Neural cell (in vitro differentiated cells): ENCODE data around the gene BCL2L11. TPM values are rescaled to one million over a fixed set of nuclear protein-coding genes. Genes with fewer than 3 reads are reported as not detected.

Experiments
- H2AFZ ChIP-seq: fragments of 200-600, 300-800 bp; sonication (generic), shearing (Covaris generic); 2 replicates; pipeline ENCODE4 v1.6.0; 2014; ENCODE audit warnings: low read depth, mild to moderate bottlenecking, antibody characterized with exemption, low read length, moderate library complexity
- H3F3A ChIP-seq: fragments of 200-600 bp; shearing (Covaris generic); 2 replicates; pipeline ENCODE4 v1.6.1; 2016; ENCODE audit warnings: mild to moderate bottlenecking, moderate library complexity, mixed read lengths, antibody characterized with exemption, low read length; ENCODE audit not compliant: insufficient read depth, poor library complexity, severe bottlenecking
- H3K27ac ChIP-seq: fragments of 200-600, 300-800 bp; sonication (generic), shearing (Covaris generic); 2 replicates; pipeline ENCODE4 v1.5.1; 2014; ENCODE audit warnings: mild to moderate bottlenecking, low read length, moderate library complexity
- H3K27me3 ChIP-seq: fragments of 300-800, 200-600 bp; sonication (generic), shearing (Covaris generic); 2 replicates; pipeline ENCODE4 v1.6.0; 2014; ENCODE audit warnings: mild to moderate bottlenecking, low read depth, low read length, moderate library complexity; ENCODE audit not compliant: insufficient read depth
- H3K36me3 ChIP-seq: fragments of 300-800, 200-600 bp; sonication (generic), shearing (Covaris generic); 2 replicates; pipeline ENCODE4 v1.5.1; 2014; ENCODE audit warnings: mild to moderate bottlenecking, antibody characterized with exemption, low read length, moderate library complexity; ENCODE audit not compliant: insufficient read depth
- H3K4me2 ChIP-seq: fragments of 300-800, 200-600 bp; sonication (generic), shearing (Covaris generic); 2 replicates; pipeline ENCODE4 v1.6.0; 2014; ENCODE audit warnings: mild to moderate bottlenecking, low read length
- H3K4me3 ChIP-seq: fragments of 300-800, 200-600 bp; sonication (generic), shearing (Covaris generic); 2 replicates; pipeline ENCODE4 v1.5.1; 2014; ENCODE audit warnings: mild to moderate bottlenecking, low read length, moderate library complexity
- H3K79me2 ChIP-seq: fragments of 200-600 bp; shearing (Covaris generic); replicated peaks from 2 replicates; pipeline ENCODE4 v1.6.0; 2014; ENCODE audit warnings: mild to moderate bottlenecking, low read length, moderate library complexity; ENCODE audit not compliant: insufficient read depth
- H3K9ac ChIP-seq: fragments of 300-800, 200-600 bp; sonication (generic), shearing (Covaris generic); 2 replicates; pipeline ENCODE4 v1.6.1; 2016; ENCODE audit warnings: mild to moderate bottlenecking, low read length, mixed read lengths
- H3K9me2 ChIP-seq: fragments of 200-600 bp; shearing (Covaris generic); 2 replicates; pipeline ENCODE4 v1.6.1; 2016; ENCODE audit warnings: mild to moderate bottlenecking, low read length, mixed read lengths; ENCODE audit not compliant: insufficient read depth
- H3K9me3 ChIP-seq: fragments of 200-600, 300-800 bp; sonication (generic), shearing (Covaris generic); 2 replicates; pipeline ENCODE4 v1.6.1; 2016; ENCODE audit warnings: mild to moderate bottlenecking, mixed run types, low read length, moderate library complexity, mixed read lengths
- H4K20me1 ChIP-seq: fragments of 200-600 bp; shearing (Covaris generic); 2 replicates; pipeline ENCODE4 v1.6.1; 2016; ENCODE audit warnings: mild to moderate bottlenecking, mixed run types; ENCODE audit not compliant: insufficient read depth
- EP300 ChIP-seq: fragments of 450-650 bp; conservative IDR thresholded peaks from 2 replicates; pipeline ENCODE4 v1.6.1; 2014; ENCODE audit warnings: antibody characterized with exemption, mild to moderate bottlenecking, moderate library complexity; ENCODE audit not compliant: poor library complexity, severe bottlenecking
- MXI1 ChIP-seq: fragments of 450-650 bp; conservative IDR thresholded peaks from 2 replicates; pipeline ENCODE4 v1.6.1; 2014; ENCODE audit warnings: antibody characterized with exemption, mild to moderate bottlenecking; ENCODE audit not compliant: poor library complexity, severe bottlenecking
- POLR2AphosphoS5 ChIP-seq: IDR thresholded peaks from 2 replicates; pipeline ENCODE4 v1.6.1; 2012
- SMC3 ChIP-seq: fragments of 450-650 bp; conservative IDR thresholded peaks from 2 replicates; pipeline ENCODE4 v1.6.1; 2014; ENCODE audit warnings: antibody characterized with exemption, mild to moderate bottlenecking, moderate library complexity; ENCODE audit not compliant: poor library complexity
- TAF1 ChIP-seq: IDR thresholded peaks from 2 replicates; pipeline ENCODE4 v1.6.1; 2012; ENCODE audit warnings: low read depth
- polyA plus RNA-seq: library from polyadenylated mRNA; depleted of rRNA; stranded (reverse); fragments of >200 nt; gene quantifications from 2 replicates; pipeline ENCODE4 v1.2.3, GENCODE V29; 2014
- TF ChIP-seq, protein P1 (sequence below): fragments of 450-650 bp; IDR thresholded peaks from 2 replicates; pipeline ENCODE4 v1.5.1; 2014; ENCODE audit warnings: antibody characterized with exemption, mild to moderate bottlenecking, moderate library complexity; ENCODE audit not compliant: poor library complexity, severe bottlenecking
- TF ChIP-seq, protein P2 (sequence below): IDR thresholded peaks from 2 replicates; pipeline ENCODE4 v1.6.1; 2012; ENCODE audit warnings: borderline replicate concordance

The BCL2L11 gene
- polyA plus RNA-seq, 1 donor from 2014 or later: 2.6 TPM

DNA sequence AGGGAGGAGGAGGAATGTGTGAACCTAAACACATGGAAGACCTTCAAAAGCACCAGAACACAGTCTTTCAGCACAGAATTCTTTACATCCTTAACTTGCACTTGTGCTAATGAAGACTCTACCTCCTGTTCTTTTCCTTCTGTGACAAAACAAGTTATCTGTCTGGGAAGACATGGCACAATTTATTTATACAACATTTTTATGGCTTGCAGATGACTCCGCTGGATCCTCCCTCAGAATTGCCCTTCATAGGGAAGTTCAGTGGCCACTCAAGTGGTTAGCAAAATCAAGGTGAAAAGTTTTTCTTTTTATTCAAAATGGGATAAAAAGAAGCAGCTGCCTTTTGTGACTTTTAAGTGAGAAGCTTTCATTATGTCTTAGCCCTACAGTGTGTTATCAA is 21.4 kb downstream of the BCL2L11 start:
- no peak overlapping the region for H3K27ac ChIP-seq
- H4K20me1 ChIP-seq: no peaks in the 10 kb centered on the region
- no peaks in the 10 kb centered on the region for H3K9me2 ChIP-seq
- H3K9ac ChIP-seq: no peak overlapping the region
- peaks cover 18% of the 10 kb centered on the region for H3K27me3 ChIP-seq
- H3K36me3 ChIP-seq: no peaks in the 10 kb centered on the region
- no peaks in the 10 kb centered on the region for H3K9me3 ChIP-seq
- TF ChIP-seq EP300: no peak
- TF ChIP-seq, protein P1, sequence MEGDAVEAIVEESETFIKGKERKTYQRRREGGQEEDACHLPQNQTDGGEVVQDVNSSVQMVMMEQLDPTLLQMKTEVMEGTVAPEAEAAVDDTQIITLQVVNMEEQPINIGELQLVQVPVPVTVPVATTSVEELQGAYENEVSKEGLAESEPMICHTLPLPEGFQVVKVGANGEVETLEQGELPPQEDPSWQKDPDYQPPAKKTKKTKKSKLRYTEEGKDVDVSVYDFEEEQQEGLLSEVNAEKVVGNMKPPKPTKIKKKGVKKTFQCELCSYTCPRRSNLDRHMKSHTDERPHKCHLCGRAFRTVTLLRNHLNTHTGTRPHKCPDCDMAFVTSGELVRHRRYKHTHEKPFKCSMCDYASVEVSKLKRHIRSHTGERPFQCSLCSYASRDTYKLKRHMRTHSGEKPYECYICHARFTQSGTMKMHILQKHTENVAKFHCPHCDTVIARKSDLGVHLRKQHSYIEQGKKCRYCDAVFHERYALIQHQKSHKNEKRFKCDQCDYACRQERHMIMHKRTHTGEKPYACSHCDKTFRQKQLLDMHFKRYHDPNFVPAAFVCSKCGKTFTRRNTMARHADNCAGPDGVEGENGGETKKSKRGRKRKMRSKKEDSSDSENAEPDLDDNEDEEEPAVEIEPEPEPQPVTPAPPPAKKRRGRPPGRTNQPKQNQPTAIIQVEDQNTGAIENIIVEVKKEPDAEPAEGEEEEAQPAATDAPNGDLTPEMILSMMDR: no peak
- H3K79me2 ChIP-seq: peaks cover 3% of the 10 kb centered on the region
- no peak overlapping the region for H3K4me2 ChIP-seq
- no peak overlapping the region for H3K4me3 ChIP-seq
- H3F3A ChIP-seq: no peaks in the 10 kb centered on the region
- H2AFZ ChIP-seq: no peak overlapping the region

DNA sequence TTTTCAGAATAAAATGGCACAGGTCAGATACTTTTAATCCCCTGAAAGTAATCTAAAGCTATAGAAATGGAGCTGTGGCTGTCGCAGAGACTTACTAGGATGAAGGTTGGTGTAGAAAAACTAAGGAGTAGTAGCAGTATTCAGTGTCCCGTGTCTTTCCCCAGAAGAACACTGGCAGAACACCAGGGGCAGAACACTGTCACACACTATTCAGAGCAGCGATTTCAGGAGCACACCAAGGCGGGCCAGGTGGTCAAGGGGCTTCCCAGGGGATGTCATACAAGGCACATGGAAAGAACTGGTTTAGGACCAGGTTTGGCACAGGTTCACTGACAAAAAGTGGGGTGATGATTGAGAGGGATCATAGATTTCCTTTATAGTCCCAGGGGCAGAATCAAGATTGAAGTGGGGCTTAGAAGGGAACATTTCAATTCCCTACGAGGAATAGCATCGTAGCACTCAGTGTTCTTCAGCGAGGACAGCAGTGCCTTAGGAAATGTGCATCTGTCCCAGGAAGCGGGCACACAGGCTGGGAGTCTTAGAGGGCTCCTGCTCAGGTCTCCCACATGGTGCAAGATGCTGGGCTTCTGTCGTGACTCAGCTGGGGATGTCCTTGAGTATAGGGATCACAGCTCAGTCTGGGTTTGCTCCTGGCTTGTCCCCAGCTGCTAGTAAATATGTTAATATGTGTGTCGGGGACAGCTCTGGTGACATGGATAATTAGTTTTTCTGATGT is 22.6 kb downstream of the BCL2L11 start:
- TF ChIP-seq EP300 (no peak), POLR2AphosphoS5 (no peak), TAF1 (no peak)
- TF ChIP-seq, protein P1: no peak
- TF ChIP-seq, protein P2, sequence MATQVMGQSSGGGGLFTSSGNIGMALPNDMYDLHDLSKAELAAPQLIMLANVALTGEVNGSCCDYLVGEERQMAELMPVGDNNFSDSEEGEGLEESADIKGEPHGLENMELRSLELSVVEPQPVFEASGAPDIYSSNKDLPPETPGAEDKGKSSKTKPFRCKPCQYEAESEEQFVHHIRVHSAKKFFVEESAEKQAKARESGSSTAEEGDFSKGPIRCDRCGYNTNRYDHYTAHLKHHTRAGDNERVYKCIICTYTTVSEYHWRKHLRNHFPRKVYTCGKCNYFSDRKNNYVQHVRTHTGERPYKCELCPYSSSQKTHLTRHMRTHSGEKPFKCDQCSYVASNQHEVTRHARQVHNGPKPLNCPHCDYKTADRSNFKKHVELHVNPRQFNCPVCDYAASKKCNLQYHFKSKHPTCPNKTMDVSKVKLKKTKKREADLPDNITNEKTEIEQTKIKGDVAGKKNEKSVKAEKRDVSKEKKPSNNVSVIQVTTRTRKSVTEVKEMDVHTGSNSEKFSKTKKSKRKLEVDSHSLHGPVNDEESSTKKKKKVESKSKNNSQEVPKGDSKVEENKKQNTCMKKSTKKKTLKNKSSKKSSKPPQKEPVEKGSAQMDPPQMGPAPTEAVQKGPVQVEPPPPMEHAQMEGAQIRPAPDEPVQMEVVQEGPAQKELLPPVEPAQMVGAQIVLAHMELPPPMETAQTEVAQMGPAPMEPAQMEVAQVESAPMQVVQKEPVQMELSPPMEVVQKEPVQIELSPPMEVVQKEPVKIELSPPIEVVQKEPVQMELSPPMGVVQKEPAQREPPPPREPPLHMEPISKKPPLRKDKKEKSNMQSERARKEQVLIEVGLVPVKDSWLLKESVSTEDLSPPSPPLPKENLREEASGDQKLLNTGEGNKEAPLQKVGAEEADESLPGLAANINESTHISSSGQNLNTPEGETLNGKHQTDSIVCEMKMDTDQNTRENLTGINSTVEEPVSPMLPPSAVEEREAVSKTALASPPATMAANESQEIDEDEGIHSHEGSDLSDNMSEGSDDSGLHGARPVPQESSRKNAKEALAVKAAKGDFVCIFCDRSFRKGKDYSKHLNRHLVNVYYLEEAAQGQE: no peak

DNA sequence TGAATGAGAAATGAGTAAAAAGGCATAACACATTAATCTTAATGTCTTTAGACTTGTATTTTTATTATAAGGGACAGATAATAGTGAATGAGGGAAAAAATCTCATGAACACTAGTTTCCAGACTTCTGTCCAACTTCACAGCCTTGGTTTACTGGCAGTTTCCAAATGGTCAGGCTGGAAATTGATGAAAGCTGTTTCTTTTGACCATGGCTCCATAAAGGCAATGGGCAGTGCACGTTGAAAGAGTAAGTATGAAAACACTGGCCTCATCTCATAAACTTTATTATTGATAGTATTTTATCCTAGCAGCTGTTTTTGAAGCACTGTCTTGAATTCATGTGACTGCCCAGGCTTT is 23.1 kb downstream of the BCL2L11 start:
- H3K4me3 ChIP-seq: no peak overlapping the region
- no peak overlapping the region for H3K4me2 ChIP-seq
- H4K20me1 ChIP-seq: no peaks in the 10 kb centered on the region
- H3K27me3 ChIP-seq: peaks cover 30% of the 10 kb centered on the region
- H3K9me3 ChIP-seq: no peaks in the 10 kb centered on the region
- no peak overlapping the region for H3K9ac ChIP-seq
- H2AFZ ChIP-seq: no peak overlapping the region
- H3K36me3 ChIP-seq: no peaks in the 10 kb centered on the region
- H3K27ac ChIP-seq: no peak overlapping the region
- H3K79me2 ChIP-seq: no peaks in the 10 kb centered on the region
- H3K9me2 ChIP-seq: no peaks in the 10 kb centered on the region
- no peaks in the 10 kb centered on the region for H3F3A ChIP-seq
- TF ChIP-seq EP300: no peak
- no peak for TF ChIP-seq TAF1
- no peak for TF ChIP-seq POLR2AphosphoS5
- TF ChIP-seq, protein P1: no peak
- no peak for TF ChIP-seq MXI1
- TF ChIP-seq, protein P2: no peak
- no peak for TF ChIP-seq SMC3

More for the DNA sequence above, 22.6 kb downstream of the BCL2L11 start:
- H3K79me2 ChIP-seq: peaks cover 2% of the 10 kb centered on the region
- no peak overlapping the region for H3K4me2 ChIP-seq
- no peaks in the 10 kb centered on the region for H3F3A ChIP-seq
- peaks cover 26% of the 10 kb centered on the region for H3K27me3 ChIP-seq
- H3K9me2 ChIP-seq: no peaks in the 10 kb centered on the region
- H3K36me3 ChIP-seq: no peaks in the 10 kb centered on the region
- H2AFZ ChIP-seq: no peak overlapping the region
- H3K27ac ChIP-seq: no peak overlapping the region
- H4K20me1 ChIP-seq: no peaks in the 10 kb centered on the region
- H3K9ac ChIP-seq: no peak overlapping the region
- H3K4me3 ChIP-seq: no peak overlapping the region
- H3K9me3 ChIP-seq: no peaks in the 10 kb centered on the region
